ENCODE data around the gene ZNF326.

ZNF326 gene

GRCh38 chr1:90039652-90040051 lies 44.7 kb downstream of the ZNF326 start:
- no peaks in the 10 kb centered on the region for H3K27me3 ChIP-seq (ENCODE audit: control insufficient read depth in 1 of 2, insufficient read depth in 1 of 2, low read length in 2 of 2)
- H2BK15ac ChIP-seq (ENCODE audit: low read depth, poor library complexity, severe bottlenecking): no peak overlapping the region
- H3K4me2 ChIP-seq (ENCODE audit: low read length, poor library complexity, severe bottlenecking): no peak overlapping the region
- H3K4ac ChIP-seq (ENCODE audit: low read depth in 1 of 2, low read length in 2 of 2): no peak overlapping the region
- no peaks in the 10 kb centered on the region for H3K36me3 ChIP-seq (ENCODE audit: control insufficient read depth in 1 of 2, insufficient read depth in 2 of 2, low read depth in 1 of 2, low read length in 2 of 2)
- H2AK5ac ChIP-seq (ENCODE audit: low read length, severe bottlenecking): no peak overlapping the region
- no peak overlapping the region for H2BK12ac ChIP-seq (ENCODE audit: low read length in 2 of 2)
- no peak overlapping the region for H3K4me3 ChIP-seq (ENCODE audit: insufficient read depth in 1 of 2, low read depth in 1 of 2, low read length in 2 of 2)
- H2BK5ac ChIP-seq (ENCODE audit: low read depth, low read length, poor library complexity, severe bottlenecking): no peak overlapping the region
- H3K9me3 ChIP-seq (ENCODE audit: control insufficient read depth, low read length): no peaks in the 10 kb centered on the region
- no peak overlapping the region for H3K27ac ChIP-seq (ENCODE audit: low read length, poor library complexity, severe bottlenecking)
- no peak overlapping the region for H2AFZ ChIP-seq (ENCODE audit: low read depth, low read length)
- H3K18ac ChIP-seq (ENCODE audit: low read depth in 1 of 2, low read length in 2 of 2): no peak overlapping the region
- H3K9ac ChIP-seq (ENCODE audit: low read length): no peak overlapping the region
- H3K4me1 ChIP-seq (ENCODE audit: control insufficient read depth, insufficient read depth, low read depth, low read length): no peaks in the 10 kb centered on the region
- 45% methylated on average over 2 of the region's 3 CpGs for WGBS
- no peak for DNase-seq
- H3K23ac ChIP-seq (ENCODE audit: low read length in 2 of 2): no peak overlapping the region
- H4K8ac ChIP-seq (ENCODE audit: low read length): no peak overlapping the region
- H3K79me1 ChIP-seq (replicated peaks; ENCODE audit: low read length, poor library complexity, severe bottlenecking): no peaks in the 10 kb centered on the region
- H4K91ac ChIP-seq (ENCODE audit: low read length): no peak overlapping the region
- H2BK120ac ChIP-seq (ENCODE audit: low read depth, low read length): no peak overlapping the region
- H3K14ac ChIP-seq (ENCODE audit: low read length in 2 of 2): no peak overlapping the region

- Histone ChIP-seq H2BK5ac (ENCODE audit: low read depth, low read length, poor library complexity, severe bottlenecking) (no peak overlapping the region), H2BK120ac (ENCODE audit: low read depth, low read length) (no peak overlapping the region), H4K8ac (ENCODE audit: low read length) (no peak overlapping the region), H3K4me3 (ENCODE audit: insufficient read depth in 1 of 2, low read depth in 1 of 2, low read length in 2 of 2) (no peak overlapping the region), H3K18ac (ENCODE audit: low read depth in 1 of 2, low read length in 2 of 2) (no peak overlapping the region), H3K9ac (ENCODE audit: low read length) (no peak overlapping the region), H3K23ac (ENCODE audit: low read length in 2 of 2) (no peak overlapping the region), H3K79me1 (replicated peaks; ENCODE audit: low read length, poor library complexity, severe bottlenecking) (no peaks in the 10 kb centered on the region), H2AK5ac (ENCODE audit: low read length, severe bottlenecking) (no peak overlapping the region), H4K91ac (ENCODE audit: low read length) (no peak overlapping the region), H2BK15ac (ENCODE audit: low read depth, poor library complexity, severe bottlenecking) (no peak overlapping the region), H3K14ac (ENCODE audit: low read length in 2 of 2) (no peak overlapping the region), H2AFZ (ENCODE audit: low read depth, low read length) (no peak overlapping the region), H3K36me3 (ENCODE audit: control insufficient read depth in 1 of 2, insufficient read depth in 2 of 2, low read depth in 1 of 2, low read length in 2 of 2) (no peaks in the 10 kb centered on the region), H3K27ac (ENCODE audit: low read length, poor library complexity, severe bottlenecking) (no peak overlapping the region), H3K27me3 (ENCODE audit: control insufficient read depth in 1 of 2, insufficient read depth in 1 of 2, low read length in 2 of 2) (peaks cover 6 to 8% of the 10 kb centered on the region in 2 experiments), H3K4ac (ENCODE audit: low read depth in 1 of 2, low read length in 2 of 2) (no peak overlapping the region), H3K9me3 (ENCODE audit: control insufficient read depth, low read length) (no peaks in the 10 kb centered on the region), H3K4me2 (ENCODE audit: low read length, poor library complexity, severe bottlenecking) (no peak overlapping the region), H2BK12ac (ENCODE audit: low read length in 2 of 2) (no peak overlapping the region), H3K4me1 (ENCODE audit: control insufficient read depth, insufficient read depth, low read depth, low read length) (no peaks in the 10 kb centered on the region)
- 92% methylated on average over 2 of the region's 4 CpGs for WGBS
- DNase-seq: no peak
These were observed 48.7 kb downstream of the ZNF326 start for GRCh38 chr1:90043586-90043985.

- Histone ChIP-seq H4K91ac (ENCODE audit: low read length) (no peak overlapping the region), H3K4me2 (ENCODE audit: low read length, poor library complexity, severe bottlenecking) (no peak overlapping the region), H2BK120ac (ENCODE audit: low read depth, low read length) (no peak overlapping the region), H2BK12ac (ENCODE audit: low read length in 2 of 2) (no peak overlapping the region), H3K18ac (ENCODE audit: low read depth in 1 of 2, low read length in 2 of 2) (no peak overlapping the region), H3K4me1 (ENCODE audit: control insufficient read depth, insufficient read depth, low read depth, low read length) (no peaks in the 10 kb centered on the region), H2BK15ac (ENCODE audit: low read depth, poor library complexity, severe bottlenecking) (no peak overlapping the region), H3K14ac (ENCODE audit: low read length in 2 of 2) (no peak overlapping the region), H3K4me3 (ENCODE audit: insufficient read depth in 1 of 2, low read depth in 1 of 2, low read length in 2 of 2) (no peak overlapping the region), H3K23ac (ENCODE audit: low read length in 2 of 2) (no peak overlapping the region), H3K4ac (ENCODE audit: low read depth in 1 of 2, low read length in 2 of 2) (no peak overlapping the region), H3K9me3 (ENCODE audit: control insufficient read depth, low read length) (no peaks in the 10 kb centered on the region), H2AFZ (ENCODE audit: low read depth, low read length) (no peak overlapping the region), H3K9ac (ENCODE audit: low read length) (no peak overlapping the region), H3K27ac (ENCODE audit: low read length, poor library complexity, severe bottlenecking) (no peak overlapping the region), H2AK5ac (ENCODE audit: low read length, severe bottlenecking) (no peak overlapping the region), H3K27me3 (ENCODE audit: control insufficient read depth in 1 of 2, insufficient read depth in 1 of 2, low read length in 2 of 2) (peaks cover 6 to 8% of the 10 kb centered on the region in 2 experiments), H4K8ac (ENCODE audit: low read length) (no peak overlapping the region), H3K79me1 (replicated peaks; ENCODE audit: low read length, poor library complexity, severe bottlenecking) (no peaks in the 10 kb centered on the region), H2BK5ac (ENCODE audit: low read depth, low read length, poor library complexity, severe bottlenecking) (no peak overlapping the region), H3K36me3 (ENCODE audit: control insufficient read depth in 1 of 2, insufficient read depth in 2 of 2, low read depth in 1 of 2, low read length in 2 of 2) (no peaks in the 10 kb centered on the region)
- 98% methylated on average over 4 of the region's 5 CpGs for whole genome bisulfite sequencing
- no peak for DNase-seq
These were observed 49.4 kb downstream of the ZNF326 start for GRCh38 chr1:90044346-90044745.

GRCh38 chr1:90045853-90046563 lies 51.1 kb downstream of the ZNF326 start:
- 12% methylated on average over 2 of the region's 2 CpGs for WGBS

More at GRCh38 chr1:90045853-90046563, 51.1 kb downstream of the ZNF326 start:
- no peak overlapping the region for H3K4me2 ChIP-seq (ENCODE audit: low read length, poor library complexity, severe bottlenecking)
- H2BK5ac ChIP-seq (ENCODE audit: low read depth, low read length, poor library complexity, severe bottlenecking): no peak overlapping the region
- no peak overlapping the region for H4K91ac ChIP-seq (ENCODE audit: low read length)
- H3K27me3 ChIP-seq (ENCODE audit: control insufficient read depth in 1 of 2, insufficient read depth in 1 of 2, low read length in 2 of 2): peaks cover 8% of the 10 kb centered on the region in 2 experiments
- no peak overlapping the region for H3K18ac ChIP-seq (ENCODE audit: low read depth in 1 of 2, low read length in 2 of 2)
- no peak overlapping the region for H3K27ac ChIP-seq (ENCODE audit: low read length, poor library complexity, severe bottlenecking)
- H2BK120ac ChIP-seq (ENCODE audit: low read depth, low read length): no peak overlapping the region
- no peak overlapping the region for H3K14ac ChIP-seq (ENCODE audit: low read length in 2 of 2)
- no peak overlapping the region for H3K4me3 ChIP-seq (ENCODE audit: insufficient read depth in 1 of 2, low read depth in 1 of 2, low read length in 2 of 2)
- no peaks in the 10 kb centered on the region for H3K9me3 ChIP-seq (ENCODE audit: control insufficient read depth, low read length)
- H2BK12ac ChIP-seq (ENCODE audit: low read length in 2 of 2): no peak overlapping the region
- H3K9ac ChIP-seq (ENCODE audit: low read length): no peak overlapping the region
- no peak overlapping the region for H2AK5ac ChIP-seq (ENCODE audit: low read length, severe bottlenecking)
- no peak overlapping the region for H2AFZ ChIP-seq (ENCODE audit: low read depth, low read length)
- no peak overlapping the region for H3K4ac ChIP-seq (ENCODE audit: low read depth in 1 of 2, low read length in 2 of 2)
- no peaks in the 10 kb centered on the region for H3K36me3 ChIP-seq (ENCODE audit: control insufficient read depth in 1 of 2, insufficient read depth in 2 of 2, low read depth in 1 of 2, low read length in 2 of 2)
- no peaks in the 10 kb centered on the region for H3K79me1 ChIP-seq (replicated peaks; ENCODE audit: low read length, poor library complexity, severe bottlenecking)
- no peak overlapping the region for H4K8ac ChIP-seq (ENCODE audit: low read length)
- no peaks in the 10 kb centered on the region for H3K4me1 ChIP-seq (ENCODE audit: control insufficient read depth, insufficient read depth, low read depth, low read length)
- DNase-seq: peak; percentile 24
- H3K23ac ChIP-seq (ENCODE audit: low read length in 2 of 2): no peak overlapping the region
- no peak overlapping the region for H2BK15ac ChIP-seq (ENCODE audit: low read depth, poor library complexity, severe bottlenecking)
